GM21737 (cell line): ENCODE results near the gene GKN1.

Source experiments
- ATAC-seq: cut with Tn5 transposase; IDR thresholded peaks from one replicate; pipeline ENCODE4 v1.9.1; 2021; ENCODE audit warnings: mild to moderate bottlenecking, moderate library complexity; ENCODE audit not compliant: unreplicated experiment

Gene GKN1

GRCh38 chr2:69003731-69004130 is 29.3 kb downstream of the GKN1 start:
- ATAC-seq = no peak

DNA sequence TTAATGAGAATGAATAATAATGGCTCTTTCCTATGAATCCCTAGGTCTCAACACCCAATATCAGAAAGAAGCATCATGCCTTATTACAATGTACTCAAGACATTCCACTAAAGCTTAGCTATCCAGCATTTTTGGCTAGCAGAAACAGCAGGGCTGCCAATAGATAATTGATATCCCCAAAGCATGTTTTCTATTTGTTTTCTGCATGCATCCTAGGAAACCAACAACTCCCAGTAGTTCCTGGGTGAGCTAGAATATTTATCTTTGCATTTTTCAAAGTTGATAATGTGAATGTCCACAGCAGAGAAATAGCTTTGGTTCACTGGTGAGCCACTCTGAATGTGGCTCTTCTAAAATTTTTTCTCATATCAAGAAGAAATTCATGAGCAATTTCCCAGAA is 32.7 kb downstream of the GKN1 start:
- no peak for ATAC-seq

GRCh38 chr2:69007603-69008002 is 33.2 kb downstream of the GKN1 start:
- ATAC-seq = no peak

- no peak for ATAC-seq
These were observed 36.2 kb downstream of the GKN1 start for GRCh38 chr2:69010437-69011194.

DNA sequence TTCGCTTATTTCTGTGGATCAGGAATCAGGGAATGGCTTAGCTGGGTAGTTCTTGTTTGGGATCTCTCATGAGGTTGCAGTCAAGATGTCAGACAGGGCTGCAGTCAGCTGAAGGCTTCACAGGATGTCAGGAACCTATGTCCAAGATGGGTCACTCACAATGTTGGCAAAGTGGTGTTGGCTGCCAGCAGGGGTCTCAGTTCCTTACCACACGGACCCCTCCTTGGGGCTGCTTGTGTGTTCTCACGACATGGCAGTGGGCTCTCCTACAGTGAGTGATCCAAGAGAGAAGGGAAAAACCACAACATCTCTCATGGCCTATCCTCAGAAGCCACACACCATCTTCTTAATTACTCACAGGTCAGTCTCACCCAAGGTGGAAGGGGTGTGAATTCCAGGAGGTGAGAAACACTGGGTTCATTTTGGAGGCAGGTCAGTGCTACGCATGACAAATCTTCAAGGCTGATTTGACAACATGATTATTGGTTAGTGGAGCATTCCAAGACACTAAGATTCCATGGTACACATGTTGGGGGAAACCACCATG is 37.2 kb downstream of the GKN1 start:
- no peak for ATAC-seq

DNA sequence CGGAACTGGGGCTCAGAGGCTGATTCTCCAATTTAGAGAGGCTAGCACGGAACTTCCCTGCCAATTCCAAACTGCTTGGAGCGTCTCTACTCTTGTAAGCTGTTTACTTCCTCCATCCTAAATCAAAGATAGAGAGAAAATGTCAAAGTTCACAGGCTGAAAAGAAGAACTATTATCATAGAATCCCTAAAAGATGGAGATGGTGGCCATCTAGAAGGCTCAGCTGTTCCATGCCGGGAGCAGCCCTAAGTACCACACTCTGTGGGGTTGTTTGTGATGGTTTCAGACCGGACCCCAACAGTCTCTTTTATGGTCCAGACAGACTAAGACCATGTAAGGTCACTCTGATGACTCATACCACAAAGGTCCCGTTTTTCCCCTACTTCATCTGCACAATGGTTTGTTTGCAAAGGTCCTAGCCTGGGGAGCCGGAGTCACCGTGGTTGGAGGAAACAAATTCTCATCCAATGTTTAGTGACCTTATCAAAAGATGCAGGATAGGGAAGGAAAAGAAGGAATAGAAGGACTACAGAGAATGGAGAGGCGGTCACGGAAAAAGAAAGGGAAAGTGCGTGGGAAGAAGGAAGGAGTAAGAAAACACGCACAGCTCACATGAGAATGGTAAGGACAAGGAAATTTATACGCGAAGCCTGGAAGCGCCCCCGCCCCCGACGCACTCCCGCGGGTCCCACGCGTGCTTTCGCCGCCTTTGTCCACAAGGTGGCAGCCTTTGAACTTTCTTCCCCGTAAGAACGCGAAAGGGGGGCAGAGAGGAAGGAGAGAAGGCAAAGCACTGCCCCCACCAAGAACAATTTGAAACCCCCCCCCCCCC is 38.1 kb downstream of the GKN1 start:
- ATAC-seq = no peak

GRCh38 chr2:69013142-69013839 is 38.9 kb downstream of the GKN1 start, which contains the start of gene ANTXR1:
Gene ANTXR1, plus strand, starts transcription at chr2:69013179. Its CDS starts 321 bp downstream, at chr2:69013500.
- ATAC-seq = no peak

- no peak for ATAC-seq
These were observed 39.7 kb downstream of the GKN1 start for GRCh38 chr2:69013840-69014821.

- ATAC-seq = no peak
These were observed 42.6 kb downstream of the GKN1 start for GRCh38 chr2:69017080-69017479.

DNA sequence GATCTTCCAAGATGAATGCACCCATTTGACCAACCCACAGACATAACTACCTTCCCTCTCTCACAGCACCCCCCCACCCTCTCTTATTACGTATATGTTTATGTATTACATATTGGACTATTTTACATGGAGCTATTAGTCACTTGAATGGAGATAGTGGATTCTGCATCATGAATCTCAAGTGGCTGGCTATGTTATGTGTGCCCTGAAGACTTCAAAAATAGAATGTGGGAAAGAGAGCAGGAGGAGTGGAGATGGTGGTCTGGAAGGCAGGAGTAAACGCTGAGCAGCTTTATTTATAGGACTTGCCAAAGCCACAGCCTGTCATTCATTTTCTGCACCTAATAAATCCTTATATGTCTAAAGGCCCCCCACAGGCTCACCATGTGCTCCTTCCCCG is 43.4 kb downstream of the GKN1 start:
- ATAC-seq = no peak

DNA sequence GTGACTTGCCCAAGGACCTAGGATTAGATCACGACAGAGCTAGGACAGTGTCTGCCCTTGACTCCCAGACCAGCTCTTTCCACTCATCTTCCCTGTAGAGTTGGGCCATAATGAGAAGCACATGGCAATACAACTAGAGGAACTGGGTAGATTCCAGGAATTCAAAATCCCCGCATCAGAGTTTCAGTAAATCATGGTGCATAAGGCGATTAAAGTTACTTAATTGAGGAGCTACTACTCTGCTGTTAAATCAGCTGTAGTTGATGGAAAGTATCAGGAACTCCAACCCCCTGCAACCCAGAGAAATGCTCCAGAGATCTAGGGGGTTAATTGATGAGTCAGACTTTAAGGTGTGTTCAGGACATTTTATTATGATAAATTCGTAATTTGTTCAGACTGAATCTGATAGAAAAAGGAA is 44.3 kb downstream of the GKN1 start:
- ATAC-seq = no peak

GRCh38 chr2:69020496-69021426 is 46.3 kb downstream of the GKN1 start:
- no peak for ATAC-seq

- ATAC-seq = no peak
These were observed 47.3 kb downstream of the GKN1 start for GRCh38 chr2:69021727-69022126.

- ATAC-seq = no peak
These were observed 48.1 kb downstream of the GKN1 start for GRCh38 chr2:69022548-69022947.

- ATAC-seq = no peak
These were observed 48.8 kb downstream of the GKN1 start for GRCh38 chr2:69023236-69023635.

DNA sequence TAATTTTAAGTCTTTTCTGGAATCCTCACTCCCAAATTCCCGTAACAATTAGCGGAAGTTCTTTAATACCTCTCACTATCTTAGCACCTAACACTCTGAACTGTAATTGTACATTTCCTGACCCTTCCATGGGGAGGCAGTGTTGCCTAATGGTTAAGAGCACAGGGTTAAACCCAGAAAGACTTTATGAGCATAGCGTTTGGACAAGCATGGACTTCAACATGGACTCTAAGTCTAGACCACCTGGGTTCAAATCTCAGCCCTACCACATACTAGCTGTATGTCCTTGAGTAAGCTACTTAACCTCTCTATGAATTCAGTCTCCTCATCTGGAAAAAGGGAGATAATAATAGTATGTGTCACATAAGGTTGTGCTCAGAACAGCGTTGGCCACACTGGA is 51.6 kb downstream of the GKN1 start:
- ATAC-seq = no peak

- ATAC-seq = no peak
These were observed 52.4 kb downstream of the GKN1 start for GRCh38 chr2:69026691-69027459.
